Measurements from ENCODE around the gene PALD1.

GRCh38 chr10:70549351-70549961 lies 70.9 kb downstream of the PALD1 start:
- TF ChIP-seq CTCF (IDR thresholded peaks at IDR 0.05): no peak
- TF ChIP-seq POLR2A (IDR thresholded peaks at IDR 0.05): no peak

All from thyroid gland (tissue), 4 donors.